Stimulated activated CD4-positive, alpha-beta T cell treated with anti-CD3 and anti-CD28 coated beads, Interleukin-1b, Interleukin-23, amount 100 ng/mL, for 24 hours (primary cell): Measurements from ENCODE around the gene BDKRB1.

Experiments used
- DNase-seq, 4 experiments: peaks; one replicate each; pipeline ENCODE4 v3.0.0-alpha.2; 2020; ENCODE audit warnings: low read depth in 4 of 4, low spot score in 1 of 4

The BDKRB1 gene

GRCh38 chr14:96277890-96278289 is 21.9 kb downstream of the BDKRB1 start:
- DNase-seq: no peak

GRCh38 chr14:96279564-96279963 is 23.6 kb downstream of the BDKRB1 start:
- no peak for DNase-seq

- DNase-seq: no peak
Measured at GRCh38 chr14:96280104-96280503, 24.1 kb downstream of the BDKRB1 start.

GRCh38 chr14:96281486-96281885 is 25.5 kb downstream of the BDKRB1 start:
- DNase-seq: no peak

GRCh38 chr14:96284008-96284407 is 28.0 kb downstream of the BDKRB1 start:
- DNase-seq: no peak

- DNase-seq: no peak
Measured at GRCh38 chr14:96284430-96284829, 28.4 kb downstream of the BDKRB1 start.

GRCh38 chr14:96285667-96286066 is 29.7 kb downstream of the BDKRB1 start:
- DNase-seq: no peak

- DNase-seq: no peak
Measured at GRCh38 chr14:96286251-96286650, 30.2 kb downstream of the BDKRB1 start.

- DNase-seq: no peak
Measured at GRCh38 chr14:96287856-96288255, 31.8 kb downstream of the BDKRB1 start.

GRCh38 chr14:96294246-96294645 is 38.2 kb downstream of the BDKRB1 start:
- DNase-seq: no peak

- no peak for DNase-seq
Measured at GRCh38 chr14:96297000-96297399, 41.0 kb downstream of the BDKRB1 start.

GRCh38 chr14:96297997-96298515 is 42.0 kb downstream of the BDKRB1 start:
- DNase-seq: no peak

GRCh38 chr14:96299441-96299840 is 43.4 kb downstream of the BDKRB1 start:
- DNase-seq: no peak

GRCh38 chr14:96303981-96304380 is 48.0 kb downstream of the BDKRB1 start:
- no peak for DNase-seq

GRCh38 chr14:96304956-96305355 is 48.9 kb downstream of the BDKRB1 start:
- no peak for DNase-seq

- DNase-seq: no peak
Measured at GRCh38 chr14:96307434-96307833, 51.4 kb downstream of the BDKRB1 start.

- DNase-seq: no peak
Measured at GRCh38 chr14:96309133-96309895, 53.3 kb downstream of the BDKRB1 start.

GRCh38 chr14:96309896-96310330 is 53.9 kb downstream of the BDKRB1 start:
- DNase-seq: no peak

- no peak for DNase-seq
Measured at GRCh38 chr14:96310906-96311305, 54.9 kb downstream of the BDKRB1 start.
